ENCODE data around the gene MMEL1. TPM values are rescaled to one million over a fixed set of nuclear protein-coding genes. Genes with fewer than 3 reads are reported as not detected.

Gene MMEL1
- total and polyA plus RNA-seq, 2 experiments from 2014 or later = 0.57 to 0.90 TPM

DNA sequence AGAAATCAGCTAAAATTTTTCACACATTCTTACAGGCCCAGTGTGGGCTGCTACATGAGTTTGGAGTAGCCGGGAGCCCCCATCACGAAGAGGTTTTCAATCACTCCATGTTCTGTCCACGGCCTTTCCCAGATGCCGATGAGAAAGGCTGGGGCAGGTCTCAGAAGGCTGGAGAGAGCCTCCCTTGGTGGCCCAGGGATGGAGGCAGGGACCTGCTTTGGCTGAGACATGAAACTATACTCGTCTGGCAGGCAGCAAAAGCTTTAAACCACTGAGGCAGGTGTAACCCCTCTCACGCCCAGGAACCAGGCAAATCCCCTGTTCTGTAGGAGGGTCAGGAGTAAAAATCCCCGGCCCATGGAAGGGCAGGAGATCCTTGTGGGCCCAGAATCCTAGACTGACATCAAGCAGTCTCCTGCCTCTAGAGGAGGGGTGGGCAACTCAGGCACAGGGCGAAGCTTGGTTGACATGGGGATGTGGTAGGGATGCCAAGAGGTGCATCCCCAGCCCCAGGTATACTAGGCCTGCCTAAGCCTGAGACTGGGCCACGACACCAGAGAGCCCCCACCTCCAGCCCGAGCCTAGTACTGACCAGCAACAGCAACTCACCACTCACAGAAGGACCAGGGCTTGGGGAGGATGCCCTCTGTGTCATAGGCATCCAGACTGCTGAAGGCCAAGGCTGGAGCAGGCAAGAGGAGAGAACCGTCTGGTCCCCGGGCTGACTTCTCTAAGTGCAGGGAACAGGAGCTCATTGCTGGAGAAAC lies 9.1 kb downstream of the MMEL1 start:
- TF ChIP-seq ZNF114 (CRISPR knock-in tag; IDR thresholded peaks at IDR 0.05) (no peak), STAT1 (IDR thresholded peaks at IDR 0.05; ENCODE audit: unreplicated experiment) (no peak), EZH2 (IDR thresholded peaks at IDR 0.05; ENCODE audit: low read depth, unreplicated experiment) (no peak), CREB1 (CRISPR knock-in tag; IDR thresholded peaks at IDR 0.05; ENCODE audit: low read depth) (no peak), EZH2phosphoT487 (IDR thresholded peaks at IDR 0.05; ENCODE audit: unreplicated experiment) (no peak), NANOG (IDR thresholded peaks at IDR 0.05; ENCODE audit: borderline replicate concordance) (no peak), POLR2AphosphoS5 (IDR thresholded peaks at IDR 0.05; ENCODE audit: low read depth) (no peak)
- TF ChIP-seq, protein P1, sequence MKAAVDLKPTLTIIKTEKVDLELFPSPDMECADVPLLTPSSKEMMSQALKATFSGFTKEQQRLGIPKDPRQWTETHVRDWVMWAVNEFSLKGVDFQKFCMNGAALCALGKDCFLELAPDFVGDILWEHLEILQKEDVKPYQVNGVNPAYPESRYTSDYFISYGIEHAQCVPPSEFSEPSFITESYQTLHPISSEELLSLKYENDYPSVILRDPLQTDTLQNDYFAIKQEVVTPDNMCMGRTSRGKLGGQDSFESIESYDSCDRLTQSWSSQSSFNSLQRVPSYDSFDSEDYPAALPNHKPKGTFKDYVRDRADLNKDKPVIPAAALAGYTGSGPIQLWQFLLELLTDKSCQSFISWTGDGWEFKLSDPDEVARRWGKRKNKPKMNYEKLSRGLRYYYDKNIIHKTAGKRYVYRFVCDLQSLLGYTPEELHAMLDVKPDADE (IDR thresholded peaks at IDR 0.05) = no peak
- TF ChIP-seq, protein P2, sequence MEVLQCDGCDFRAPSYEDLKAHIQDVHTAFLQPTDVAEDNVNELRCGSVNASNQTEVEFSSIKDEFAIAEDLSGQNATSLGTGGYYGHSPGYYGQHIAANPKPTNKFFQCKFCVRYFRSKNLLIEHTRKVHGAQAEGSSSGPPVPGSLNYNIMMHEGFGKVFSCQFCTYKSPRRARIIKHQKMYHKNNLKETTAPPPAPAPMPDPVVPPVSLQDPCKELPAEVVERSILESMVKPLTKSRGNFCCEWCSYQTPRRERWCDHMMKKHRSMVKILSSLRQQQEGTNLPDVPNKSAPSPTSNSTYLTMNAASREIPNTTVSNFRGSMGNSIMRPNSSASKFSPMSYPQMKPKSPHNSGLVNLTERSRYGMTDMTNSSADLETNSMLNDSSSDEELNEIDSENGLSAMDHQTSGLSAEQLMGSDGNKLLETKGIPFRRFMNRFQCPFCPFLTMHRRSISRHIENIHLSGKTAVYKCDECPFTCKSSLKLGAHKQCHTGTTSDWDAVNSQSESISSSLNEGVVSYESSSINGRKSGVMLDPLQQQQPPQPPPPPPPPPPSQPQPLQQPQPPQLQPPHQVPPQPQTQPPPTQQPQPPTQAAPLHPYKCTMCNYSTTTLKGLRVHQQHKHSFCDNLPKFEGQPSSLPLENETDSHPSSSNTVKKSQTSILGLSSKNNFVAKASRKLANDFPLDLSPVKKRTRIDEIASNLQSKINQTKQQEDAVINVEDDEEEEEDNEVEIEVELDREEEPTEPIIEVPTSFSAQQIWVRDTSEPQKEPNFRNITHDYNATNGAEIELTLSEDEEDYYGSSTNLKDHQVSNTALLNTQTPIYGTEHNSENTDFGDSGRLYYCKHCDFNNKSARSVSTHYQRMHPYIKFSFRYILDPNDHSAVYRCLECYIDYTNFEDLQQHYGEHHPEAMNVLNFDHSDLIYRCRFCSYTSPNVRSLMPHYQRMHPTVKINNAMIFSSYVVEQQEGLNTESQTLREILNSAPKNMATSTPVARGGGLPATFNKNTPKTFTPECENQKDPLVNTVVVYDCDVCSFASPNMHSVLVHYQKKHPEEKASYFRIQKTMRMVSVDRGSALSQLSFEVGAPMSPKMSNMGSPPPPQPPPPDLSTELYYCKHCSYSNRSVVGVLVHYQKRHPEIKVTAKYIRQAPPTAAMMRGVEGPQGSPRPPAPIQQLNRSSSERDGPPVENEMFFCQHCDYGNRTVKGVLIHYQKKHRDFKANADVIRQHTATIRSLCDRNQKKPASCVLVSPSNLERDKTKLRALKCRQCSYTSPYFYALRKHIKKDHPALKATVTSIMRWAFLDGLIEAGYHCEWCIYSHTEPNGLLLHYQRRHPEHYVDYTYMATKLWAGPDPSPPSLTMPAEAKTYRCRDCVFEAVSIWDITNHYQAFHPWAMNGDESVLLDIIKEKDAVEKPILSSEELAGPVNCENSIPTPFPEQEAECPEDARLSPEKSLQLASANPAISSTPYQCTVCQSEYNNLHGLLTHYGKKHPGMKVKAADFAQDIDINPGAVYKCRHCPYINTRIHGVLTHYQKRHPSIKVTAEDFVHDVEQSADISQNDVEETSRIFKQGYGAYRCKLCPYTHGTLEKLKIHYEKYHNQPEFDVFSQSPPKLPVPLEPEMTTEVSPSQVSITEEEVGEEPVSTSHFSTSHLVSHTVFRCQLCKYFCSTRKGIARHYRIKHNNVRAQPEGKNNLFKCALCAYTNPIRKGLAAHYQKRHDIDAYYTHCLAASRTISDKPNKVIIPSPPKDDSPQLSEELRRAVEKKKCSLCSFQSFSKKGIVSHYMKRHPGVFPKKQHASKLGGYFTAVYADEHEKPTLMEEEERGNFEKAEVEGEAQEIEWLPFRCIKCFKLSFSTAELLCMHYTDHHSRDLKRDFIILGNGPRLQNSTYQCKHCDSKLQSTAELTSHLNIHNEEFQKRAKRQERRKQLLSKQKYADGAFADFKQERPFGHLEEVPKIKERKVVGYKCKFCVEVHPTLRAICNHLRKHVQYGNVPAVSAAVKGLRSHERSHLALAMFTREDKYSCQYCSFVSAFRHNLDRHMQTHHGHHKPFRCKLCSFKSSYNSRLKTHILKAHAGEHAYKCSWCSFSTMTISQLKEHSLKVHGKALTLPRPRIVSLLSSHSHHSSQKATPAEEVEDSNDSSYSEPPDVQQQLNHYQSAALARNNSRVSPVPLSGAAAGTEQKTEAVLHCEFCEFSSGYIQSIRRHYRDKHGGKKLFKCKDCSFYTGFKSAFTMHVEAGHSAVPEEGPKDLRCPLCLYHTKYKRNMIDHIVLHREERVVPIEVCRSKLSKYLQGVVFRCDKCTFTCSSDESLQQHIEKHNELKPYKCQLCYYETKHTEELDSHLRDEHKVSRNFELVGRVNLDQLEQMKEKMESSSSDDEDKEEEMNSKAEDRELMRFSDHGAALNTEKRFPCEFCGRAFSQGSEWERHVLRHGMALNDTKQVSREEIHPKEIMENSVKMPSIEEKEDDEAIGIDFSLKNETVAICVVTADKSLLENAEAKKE (CRISPR knock-in tag; IDR thresholded peaks at IDR 0.05) = no peak
- TF ChIP-seq, protein P3, sequence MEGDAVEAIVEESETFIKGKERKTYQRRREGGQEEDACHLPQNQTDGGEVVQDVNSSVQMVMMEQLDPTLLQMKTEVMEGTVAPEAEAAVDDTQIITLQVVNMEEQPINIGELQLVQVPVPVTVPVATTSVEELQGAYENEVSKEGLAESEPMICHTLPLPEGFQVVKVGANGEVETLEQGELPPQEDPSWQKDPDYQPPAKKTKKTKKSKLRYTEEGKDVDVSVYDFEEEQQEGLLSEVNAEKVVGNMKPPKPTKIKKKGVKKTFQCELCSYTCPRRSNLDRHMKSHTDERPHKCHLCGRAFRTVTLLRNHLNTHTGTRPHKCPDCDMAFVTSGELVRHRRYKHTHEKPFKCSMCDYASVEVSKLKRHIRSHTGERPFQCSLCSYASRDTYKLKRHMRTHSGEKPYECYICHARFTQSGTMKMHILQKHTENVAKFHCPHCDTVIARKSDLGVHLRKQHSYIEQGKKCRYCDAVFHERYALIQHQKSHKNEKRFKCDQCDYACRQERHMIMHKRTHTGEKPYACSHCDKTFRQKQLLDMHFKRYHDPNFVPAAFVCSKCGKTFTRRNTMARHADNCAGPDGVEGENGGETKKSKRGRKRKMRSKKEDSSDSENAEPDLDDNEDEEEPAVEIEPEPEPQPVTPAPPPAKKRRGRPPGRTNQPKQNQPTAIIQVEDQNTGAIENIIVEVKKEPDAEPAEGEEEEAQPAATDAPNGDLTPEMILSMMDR (conservative IDR thresholded peaks at IDR 0.05; ENCODE audit: low read depth in 2 of 2) = no peak
- TF ChIP-seq, protein P4, sequence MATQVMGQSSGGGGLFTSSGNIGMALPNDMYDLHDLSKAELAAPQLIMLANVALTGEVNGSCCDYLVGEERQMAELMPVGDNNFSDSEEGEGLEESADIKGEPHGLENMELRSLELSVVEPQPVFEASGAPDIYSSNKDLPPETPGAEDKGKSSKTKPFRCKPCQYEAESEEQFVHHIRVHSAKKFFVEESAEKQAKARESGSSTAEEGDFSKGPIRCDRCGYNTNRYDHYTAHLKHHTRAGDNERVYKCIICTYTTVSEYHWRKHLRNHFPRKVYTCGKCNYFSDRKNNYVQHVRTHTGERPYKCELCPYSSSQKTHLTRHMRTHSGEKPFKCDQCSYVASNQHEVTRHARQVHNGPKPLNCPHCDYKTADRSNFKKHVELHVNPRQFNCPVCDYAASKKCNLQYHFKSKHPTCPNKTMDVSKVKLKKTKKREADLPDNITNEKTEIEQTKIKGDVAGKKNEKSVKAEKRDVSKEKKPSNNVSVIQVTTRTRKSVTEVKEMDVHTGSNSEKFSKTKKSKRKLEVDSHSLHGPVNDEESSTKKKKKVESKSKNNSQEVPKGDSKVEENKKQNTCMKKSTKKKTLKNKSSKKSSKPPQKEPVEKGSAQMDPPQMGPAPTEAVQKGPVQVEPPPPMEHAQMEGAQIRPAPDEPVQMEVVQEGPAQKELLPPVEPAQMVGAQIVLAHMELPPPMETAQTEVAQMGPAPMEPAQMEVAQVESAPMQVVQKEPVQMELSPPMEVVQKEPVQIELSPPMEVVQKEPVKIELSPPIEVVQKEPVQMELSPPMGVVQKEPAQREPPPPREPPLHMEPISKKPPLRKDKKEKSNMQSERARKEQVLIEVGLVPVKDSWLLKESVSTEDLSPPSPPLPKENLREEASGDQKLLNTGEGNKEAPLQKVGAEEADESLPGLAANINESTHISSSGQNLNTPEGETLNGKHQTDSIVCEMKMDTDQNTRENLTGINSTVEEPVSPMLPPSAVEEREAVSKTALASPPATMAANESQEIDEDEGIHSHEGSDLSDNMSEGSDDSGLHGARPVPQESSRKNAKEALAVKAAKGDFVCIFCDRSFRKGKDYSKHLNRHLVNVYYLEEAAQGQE (IDR thresholded peaks at IDR 0.05; ENCODE audit: unreplicated experiment) = no peak
- Histone ChIP-seq H4K20me1 (replicated peaks; ENCODE audit: insufficient read depth) (no peaks in the 10 kb centered on the region), H3K9me2 (ENCODE audit: insufficient read depth) (no peaks in the 10 kb centered on the region), H3K36me3 (ENCODE audit: insufficient read depth) (no peaks in the 10 kb centered on the region), H3K4me3 (no peak overlapping the region), H3K4me1 (ENCODE audit: insufficient read depth) (no peaks in the 10 kb centered on the region), H3K79me2 (replicated peaks; ENCODE audit: insufficient read depth) (no peaks in the 10 kb centered on the region), H3K27ac (ENCODE audit: low read depth) (no peak overlapping the region), H3F3A (replicated peaks; ENCODE audit: low read depth) (no peaks in the 10 kb centered on the region), H3K27me3 (ENCODE audit: insufficient read depth) (peaks cover 29% of the 10 kb centered on the region), H3K4me2 (no peak overlapping the region), H2AFZ (no peak overlapping the region)
- H3K4me1 Mint-ChIP-seq = no peaks in the 10 kb centered on the region
- peaks cover 2% of the 10 kb centered on the region; the same call in 2 of the 3 replicates for H3K36me3 Mint-ChIP-seq (ENCODE audit: low read depth)
- peaks cover 33% of the 10 kb centered on the region for H3K9me3 Mint-ChIP-seq
- no peak overlapping the region for H3K27ac Mint-ChIP-seq
- ATAC-seq (no peak), DNase-seq (ENCODE audit: low spot score) (no peak)
- no peak overlapping the region for H3K4me3 Mint-ChIP-seq
- H3K27me3 Mint-ChIP-seq (ENCODE audit: insufficient read depth, low read depth, poor library complexity) = peaks cover 23% of the 10 kb centered on the region

Data from GM23338 (cell line).